Hematopoietic multipotent progenitor cell (in vitro differentiated cells): Measurements from ENCODE around the gene TMEM218. TPM values are rescaled to one million over a fixed set of nuclear protein-coding genes. Genes with fewer than 3 reads are reported as not detected.

Experiments
- DNase-seq, 3 donors: peaks; one replicate each; pipeline ENCODE4 v3.0.0-alpha.2; 2011 to 2015; ENCODE audit warnings: low read depth in 2 of 3, low spot score in 2 of 3
- total RNA-seq: library from RNA; depleted of rRNA; stranded (reverse); fragments of >200 nt; gene quantifications from one replicate; pipeline ENCODE4 v1.2.3, GENCODE V29; 2012

TMEM218 gene
- total RNA-seq, 1 donor: 38.2 TPM

DNA sequence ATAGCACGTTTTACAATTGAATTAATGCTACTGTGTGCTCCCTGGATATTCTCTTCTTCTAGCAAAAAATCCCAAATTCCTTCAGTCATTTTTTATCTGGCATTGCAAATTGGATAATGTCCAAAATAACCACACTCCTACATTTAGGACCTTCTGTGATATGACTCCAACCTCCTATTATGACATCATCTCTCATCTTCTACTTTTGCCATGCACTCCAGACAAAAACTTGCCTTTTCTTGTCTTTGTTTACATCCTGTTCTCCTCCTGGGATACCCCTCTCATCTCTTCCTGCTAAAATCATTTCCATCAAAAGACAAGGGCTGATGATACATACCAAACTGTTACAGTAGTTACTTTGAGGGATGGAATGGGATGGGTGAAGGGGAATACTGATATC, 20.6 kb upstream of the TMEM218 start:
- no peak for DNase-seq

DNA sequence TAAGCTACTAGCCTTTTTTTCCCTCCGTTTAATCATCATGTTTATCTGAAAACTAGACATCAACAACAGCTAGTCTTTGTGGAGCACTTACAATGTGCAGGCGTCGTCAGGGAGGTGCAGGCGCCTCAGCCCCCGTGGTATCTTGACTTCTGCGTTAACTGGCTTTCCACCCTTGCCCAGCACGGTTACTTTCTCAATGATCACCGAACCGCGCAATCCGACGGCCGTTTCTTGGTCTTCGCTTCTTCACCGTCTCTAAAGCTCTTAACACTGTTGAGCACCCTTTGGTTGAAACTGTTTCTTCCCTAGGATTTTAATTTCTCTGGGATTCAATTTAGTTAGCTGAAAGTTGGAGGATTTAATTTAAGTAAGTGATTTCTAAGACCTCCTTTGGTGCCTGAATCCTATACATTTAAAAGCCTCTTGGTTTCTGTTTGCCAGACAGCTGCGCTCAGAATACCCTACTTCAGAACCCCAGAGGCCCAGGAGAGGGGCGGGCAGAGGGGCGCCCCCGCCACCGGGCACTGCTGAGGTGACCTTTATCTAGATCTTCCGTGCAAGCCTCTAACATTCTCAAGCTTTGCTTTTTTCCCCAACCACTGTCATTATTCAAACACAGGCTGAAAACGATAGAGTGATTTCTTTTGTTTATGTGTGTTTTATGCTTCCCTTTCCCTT, 18.0 kb upstream of the TMEM218 start:
- no peak for DNase-seq

DNA sequence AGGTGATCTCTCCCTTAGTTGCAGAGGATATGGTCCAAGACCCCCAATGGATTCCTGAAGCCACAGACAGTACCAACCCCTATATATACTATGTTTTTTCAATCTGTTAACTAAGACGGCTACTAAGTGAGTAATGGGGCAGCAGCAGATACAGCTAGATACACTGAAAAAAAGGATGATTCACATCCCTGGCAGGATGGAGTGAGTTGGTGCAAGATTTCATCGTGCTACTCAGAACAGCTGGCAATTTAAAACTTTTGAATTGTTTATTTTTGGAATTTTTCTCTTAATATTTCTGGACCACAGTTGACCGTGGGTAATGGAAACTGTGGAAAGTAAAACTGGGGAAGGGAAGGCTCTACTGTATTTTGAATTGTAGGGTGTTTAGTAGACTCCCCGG, 17.0 kb upstream of the TMEM218 start:
- DNase-seq: no peak

DNA sequence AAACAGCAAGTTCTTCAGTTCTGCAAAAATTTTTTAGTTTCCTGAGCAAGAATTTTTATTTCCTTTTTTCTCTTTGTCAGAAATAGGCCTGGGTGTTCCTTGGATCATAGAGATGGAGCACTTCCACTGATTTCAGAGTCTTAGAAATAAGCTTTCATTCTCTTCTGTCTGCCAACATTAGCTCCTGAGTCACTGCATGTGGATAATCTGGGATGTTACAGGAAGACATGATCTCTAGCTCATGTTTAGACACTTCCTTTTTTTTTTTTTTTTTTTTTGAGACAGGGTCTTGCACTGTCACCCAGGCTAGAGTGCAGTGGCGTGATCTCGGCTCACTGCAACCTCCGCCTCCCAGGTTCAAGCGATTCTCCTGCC, 13.2 kb upstream of the TMEM218 start:
- peak in 1 of 3 donors; percentile 16 for DNase-seq

DNA sequence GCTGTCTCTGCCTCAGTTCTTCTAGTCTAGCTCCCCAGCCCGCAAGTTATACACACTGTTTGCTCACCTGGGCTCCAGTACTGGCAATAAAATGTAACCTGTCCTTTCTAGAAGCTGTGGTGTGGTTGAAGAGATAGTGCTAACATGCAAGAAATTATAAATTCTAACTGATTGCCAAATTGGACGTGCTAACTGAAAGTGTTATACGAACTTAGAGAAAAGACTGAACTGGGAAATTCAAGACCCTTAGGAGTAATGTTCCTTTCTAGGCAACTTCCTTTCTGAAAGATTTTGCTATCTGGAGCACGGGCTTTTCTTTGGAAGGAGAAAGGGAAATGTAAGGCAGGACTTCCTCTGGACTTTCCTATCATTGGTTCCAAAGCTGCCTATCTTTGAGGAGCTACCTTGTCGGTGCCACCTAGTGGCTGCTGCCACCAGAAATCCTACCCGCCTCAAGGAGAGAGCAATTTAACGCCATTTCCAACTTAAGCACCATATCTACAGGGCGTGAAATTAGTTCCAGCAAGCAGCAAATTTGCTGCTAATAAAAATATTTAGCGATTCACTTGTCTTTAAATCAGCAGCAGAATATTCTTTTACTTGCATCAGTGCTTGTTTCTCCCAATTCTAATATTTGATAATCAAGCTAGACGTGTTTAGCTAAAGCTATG, 12.7 kb upstream of the TMEM218 start:
- peak in 1 of 3 donors; percentile 33 for DNase-seq

DNA sequence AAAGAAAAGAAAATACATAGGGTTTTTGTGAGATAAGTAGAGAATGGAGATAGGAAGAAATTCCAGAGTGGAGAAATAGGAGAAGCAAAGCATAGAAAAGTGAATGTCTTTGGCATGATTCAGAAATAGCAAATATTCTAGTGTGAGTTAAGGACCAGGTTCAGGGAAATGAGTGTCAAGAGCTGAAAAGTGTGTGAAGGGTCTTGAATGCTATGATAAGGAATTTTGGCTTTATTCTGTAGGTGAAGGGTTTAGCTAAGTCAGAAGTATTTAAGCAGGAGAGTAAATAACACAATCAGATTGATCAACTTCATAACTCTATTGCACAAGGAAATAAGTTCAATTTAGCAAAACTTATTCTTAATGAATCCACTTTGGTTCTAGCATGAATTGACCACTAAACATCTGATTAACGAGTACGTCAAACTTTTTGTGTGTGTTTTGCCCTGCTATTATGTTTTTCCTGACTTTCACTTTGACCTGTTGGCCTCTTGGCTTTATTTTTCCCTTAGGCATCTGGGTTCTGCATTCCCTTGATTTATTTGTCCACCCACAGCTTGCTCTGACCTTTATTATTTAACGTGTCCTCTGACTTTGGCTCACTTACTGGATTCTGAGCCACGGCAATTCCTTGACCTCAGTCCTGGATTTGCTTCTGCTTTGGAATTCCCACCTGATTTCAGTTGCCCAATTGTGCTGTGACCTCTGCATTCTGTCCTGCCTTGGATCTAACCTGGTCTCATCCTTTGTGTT, 11.9 kb upstream of the TMEM218 start:
- DNase-seq: no peak

DNA sequence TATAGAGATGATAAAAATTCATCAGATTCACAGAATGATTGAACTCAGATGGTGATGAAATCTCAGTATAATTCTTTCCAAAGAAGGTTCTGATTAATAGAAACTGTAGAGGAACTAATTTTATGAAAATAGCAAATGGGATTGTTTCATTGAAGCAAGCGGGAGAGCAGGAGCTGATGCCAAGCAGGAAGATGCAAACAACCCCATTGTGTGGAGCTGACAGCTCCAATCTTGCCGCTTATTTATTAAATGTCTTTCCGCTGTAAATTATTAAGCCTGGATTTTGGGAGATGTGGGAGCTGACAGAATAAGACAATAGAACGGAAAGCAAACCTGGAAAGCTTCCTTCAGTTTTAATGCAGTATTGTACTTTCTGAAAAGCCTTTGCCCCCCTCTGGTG, 6.0 kb upstream of the TMEM218 start:
- DNase-seq: no peak

DNA sequence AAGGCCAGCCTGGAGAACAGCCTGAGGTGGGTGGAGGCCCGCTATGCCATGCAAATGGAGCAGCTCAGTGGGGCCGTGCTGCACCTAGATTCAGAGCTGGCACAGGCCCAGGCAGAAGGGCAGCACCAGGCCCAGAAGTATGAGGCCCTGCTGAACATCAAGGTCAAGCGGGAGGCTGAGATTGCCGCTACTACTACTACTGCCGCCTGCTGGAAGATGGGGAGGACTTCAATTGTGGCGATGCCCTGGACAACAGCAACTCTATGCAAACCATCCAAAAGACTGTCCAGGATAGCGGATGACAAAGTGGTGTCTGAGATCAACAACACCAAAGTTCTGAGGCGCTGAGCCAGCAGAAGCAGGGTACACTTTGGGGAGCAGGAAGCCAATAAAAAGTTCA, 3.1 kb upstream of the TMEM218 start:
- DNase-seq: no peak

DNA sequence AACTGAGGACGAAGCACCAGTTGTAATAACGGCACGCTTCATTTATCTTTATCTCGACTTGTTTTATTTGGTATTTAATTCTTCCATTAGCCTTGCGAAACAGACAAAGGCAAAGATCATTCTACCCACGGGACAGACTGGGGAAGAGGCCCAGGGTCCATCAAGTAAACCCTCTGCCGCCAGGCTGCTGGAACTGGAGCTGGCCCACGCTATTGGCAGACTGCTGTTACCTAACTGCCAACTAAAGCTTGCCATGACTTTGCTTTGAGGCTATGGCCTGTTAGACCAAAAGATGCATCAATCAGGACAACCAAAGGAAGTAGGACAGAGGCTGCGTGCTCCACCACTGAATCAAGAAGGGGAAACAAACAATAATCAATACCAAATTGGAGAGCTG, 780 bp upstream of the TMEM218 start:
- DNase-seq: no peak

DNA sequence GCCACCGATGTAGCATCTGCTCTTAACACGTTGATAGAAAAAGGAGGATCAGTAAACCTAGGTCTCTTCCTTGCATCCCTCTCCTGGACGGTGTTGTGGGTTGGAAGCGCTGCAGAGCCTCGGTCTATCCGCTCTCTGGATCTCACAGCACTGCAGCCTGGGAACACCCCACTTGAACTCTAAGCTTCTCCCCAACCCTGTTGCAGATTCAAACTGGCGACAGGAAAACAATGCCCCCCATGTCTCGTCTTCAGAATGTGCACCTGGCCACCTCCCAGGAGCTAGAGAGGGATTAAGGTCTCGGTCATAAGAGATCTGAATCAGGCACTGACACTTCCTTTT, 454 bp downstream of the TMEM218 start:
- peak in 1 of 3 donors; percentile 40 for DNase-seq

DNA sequence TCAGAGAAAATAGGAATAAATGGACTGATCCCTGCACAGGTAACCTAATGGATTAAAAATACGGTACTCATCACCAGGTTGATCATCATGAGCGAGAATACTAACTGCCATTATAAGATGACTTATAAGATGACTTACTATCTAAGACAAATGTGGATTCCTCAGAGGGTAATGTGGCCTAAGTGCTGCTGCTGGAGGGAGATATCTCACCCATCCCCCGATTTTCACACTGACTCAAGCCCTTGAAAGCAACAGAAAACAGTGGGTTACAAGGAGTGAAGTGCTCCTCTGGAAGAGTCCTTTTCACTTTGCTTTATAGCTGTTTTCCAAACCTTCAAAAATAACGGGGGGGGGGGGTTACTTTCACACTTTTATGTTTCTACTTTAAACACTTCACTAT, 920 bp downstream of the TMEM218 start:
- DNase-seq: no peak

DNA sequence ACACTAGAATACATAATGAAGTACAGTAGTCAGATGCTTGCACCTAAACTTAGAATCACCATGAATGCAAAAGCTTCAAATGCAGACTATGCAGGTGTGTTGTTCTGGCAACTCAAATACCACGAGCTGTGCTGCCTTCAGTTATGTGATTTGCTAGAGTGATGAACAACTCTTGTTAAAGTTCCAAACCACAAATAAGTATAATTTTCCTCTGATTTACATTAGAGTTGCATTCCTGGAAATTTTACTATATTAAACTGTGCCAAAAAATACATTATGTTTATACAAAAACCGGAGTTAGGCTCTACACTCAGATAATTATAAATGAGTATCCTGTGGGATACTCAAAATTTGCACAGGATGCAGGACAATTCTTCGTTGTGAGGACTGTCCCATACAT, 3.0 kb downstream of the TMEM218 start:
- no peak for DNase-seq

DNA sequence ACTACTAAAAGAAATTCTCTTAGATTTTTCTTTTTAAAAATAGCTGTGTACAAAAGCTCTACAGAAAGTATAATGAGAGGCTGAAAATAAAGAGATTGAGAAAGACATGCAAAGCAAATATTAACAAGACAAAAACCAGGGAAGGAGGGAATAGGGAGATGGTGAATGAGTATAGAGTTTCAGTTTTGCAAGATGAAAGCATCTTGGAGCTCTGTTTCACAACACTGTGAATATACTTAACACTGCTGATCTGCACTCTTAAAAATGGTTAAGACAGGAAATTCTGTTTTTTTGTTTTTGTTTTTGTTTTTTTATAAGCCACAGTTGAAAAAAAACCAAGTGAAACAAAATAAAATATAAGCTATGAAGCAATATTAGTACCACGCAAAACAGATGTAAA, 5.5 kb downstream of the TMEM218 start:
- no peak for DNase-seq

DNA sequence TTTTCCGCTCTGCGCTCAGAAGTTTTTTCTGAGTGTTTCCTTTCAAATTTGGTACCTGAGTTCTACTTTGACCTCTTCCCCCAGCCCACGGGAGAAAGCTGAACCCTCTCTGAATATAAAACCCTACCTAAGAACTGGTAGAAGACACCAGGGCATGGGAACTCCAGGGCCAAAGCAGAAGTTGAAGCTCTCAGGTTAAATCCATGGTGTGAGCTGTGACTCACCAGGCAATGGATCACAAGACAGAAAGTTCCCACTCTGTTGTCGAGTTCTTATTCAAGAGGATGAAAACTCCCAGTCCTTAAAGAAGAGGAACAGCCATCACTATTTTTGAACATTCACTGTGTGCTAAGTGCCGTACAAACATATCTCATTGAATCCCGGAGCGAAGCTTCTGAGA, 8.9 kb downstream of the TMEM218 start:
- no peak for DNase-seq

DNA sequence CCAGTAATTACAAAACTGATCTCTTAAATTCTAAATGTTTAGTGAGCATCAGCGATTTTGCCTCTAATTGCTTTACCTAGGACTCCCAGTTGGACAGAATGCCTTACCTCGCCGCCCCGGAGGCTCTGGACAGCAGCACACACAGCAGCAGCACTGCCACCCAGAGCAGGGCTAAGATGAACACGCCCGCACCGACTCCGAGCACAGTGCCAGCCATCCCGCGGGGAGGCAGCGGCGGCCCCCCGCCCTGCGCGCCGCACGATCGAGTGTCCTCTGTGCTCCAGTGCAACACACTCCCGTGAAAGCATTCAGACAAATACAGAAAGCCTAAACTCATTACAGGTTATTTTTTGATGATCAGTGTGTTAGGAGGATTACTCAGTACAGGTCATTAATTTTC, 9.4 kb downstream of the TMEM218 start:
- DNase-seq: no peak

DNA sequence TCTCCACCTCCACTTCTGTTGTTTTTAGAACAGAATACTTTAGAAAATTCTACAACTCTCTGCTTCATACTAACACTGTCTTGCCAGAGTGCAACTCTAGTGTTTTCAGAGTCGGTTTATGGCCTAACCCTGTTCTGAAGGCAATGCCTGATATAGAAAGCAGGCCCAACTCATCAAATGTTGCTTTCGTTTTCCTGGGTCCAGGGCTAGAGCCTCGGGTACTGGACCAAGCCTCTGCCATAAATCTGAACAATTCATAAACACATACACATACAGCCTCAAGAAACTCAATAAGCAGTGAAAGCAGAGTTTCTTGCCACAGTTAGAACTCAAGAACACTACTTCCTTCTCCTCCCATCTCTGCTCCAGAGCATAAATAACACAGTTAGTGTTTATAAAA, 9.8 kb downstream of the TMEM218 start:
- no peak for DNase-seq

DNA sequence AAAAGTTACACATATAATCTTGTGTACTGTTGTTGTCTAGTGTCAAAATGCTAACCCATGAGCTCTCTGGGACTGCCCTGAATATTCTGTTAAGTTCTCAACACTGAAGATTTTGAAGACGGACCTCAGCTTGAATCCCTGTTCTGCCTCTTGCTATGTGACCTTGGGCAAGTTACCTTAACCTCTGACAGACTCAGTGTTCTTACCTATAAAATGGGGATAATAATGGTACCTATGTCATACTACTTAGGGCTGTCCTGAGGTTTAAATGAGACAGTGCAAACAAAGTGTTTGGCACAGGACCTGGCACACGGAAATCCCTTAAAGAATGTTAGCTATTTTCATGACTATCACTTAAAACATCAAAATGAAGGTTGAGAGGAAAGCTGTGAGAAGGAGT, 11.3 kb downstream of the TMEM218 start:
- no peak for DNase-seq

DNA sequence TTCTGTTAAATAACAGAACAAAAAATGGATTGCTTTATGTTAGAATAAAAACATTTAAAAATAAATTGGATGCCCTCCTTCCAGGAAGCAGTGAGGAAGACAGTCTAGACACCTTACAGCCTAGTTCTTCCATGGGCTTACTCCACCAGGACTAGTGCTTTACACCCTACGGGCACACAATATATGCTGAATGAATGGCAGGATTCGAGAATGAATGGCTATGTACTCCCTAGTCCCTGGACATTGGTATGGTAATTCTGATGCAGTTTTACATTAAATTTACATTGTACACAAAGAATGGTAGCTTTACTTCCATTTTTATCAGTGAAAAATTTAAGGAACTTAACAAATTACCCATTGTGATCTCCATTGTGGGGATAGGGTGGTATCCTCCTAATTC, 16.7 kb downstream of the TMEM218 start:
- no peak for DNase-seq

DNA sequence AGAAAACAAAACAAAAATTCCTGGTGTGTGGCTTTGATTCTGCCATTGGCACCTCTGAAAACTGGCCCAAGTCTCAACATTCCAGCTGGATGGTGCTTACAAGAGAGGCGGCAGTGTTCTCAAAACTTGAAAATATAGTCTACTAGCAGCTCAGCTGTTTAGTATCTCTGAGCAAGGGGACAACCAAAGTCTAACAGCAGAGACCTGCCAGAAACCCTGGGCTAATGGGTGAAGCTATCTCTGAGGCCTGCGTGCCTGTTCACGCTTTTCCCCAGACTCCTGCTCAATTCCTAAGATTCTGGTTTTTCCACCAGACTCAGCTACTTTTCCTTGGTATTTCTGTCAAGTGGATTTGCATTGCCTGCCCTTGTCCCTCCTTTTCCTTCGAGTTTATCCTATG, 17.9 kb downstream of the TMEM218 start:
- DNase-seq: no peak

DNA sequence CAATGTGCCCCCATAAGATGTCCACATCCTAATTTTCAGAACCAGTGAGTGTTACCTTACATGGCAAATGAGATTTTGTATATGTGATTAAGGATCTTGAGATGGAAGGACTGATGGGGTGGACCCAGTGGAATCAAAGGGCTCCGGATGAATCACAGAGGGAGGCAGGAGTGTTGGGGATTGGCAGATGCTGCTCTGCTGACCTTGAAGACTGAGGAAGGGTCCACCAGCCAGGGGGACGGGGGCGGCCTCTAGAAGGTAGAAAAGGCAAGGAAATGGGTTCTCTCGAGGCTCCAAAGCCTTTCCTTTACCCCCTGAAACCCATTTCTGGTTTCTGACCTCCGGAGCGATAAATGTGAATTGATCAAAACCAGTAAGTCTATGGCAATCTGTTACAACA, 18.8 kb downstream of the TMEM218 start:
- no peak for DNase-seq

DNA sequence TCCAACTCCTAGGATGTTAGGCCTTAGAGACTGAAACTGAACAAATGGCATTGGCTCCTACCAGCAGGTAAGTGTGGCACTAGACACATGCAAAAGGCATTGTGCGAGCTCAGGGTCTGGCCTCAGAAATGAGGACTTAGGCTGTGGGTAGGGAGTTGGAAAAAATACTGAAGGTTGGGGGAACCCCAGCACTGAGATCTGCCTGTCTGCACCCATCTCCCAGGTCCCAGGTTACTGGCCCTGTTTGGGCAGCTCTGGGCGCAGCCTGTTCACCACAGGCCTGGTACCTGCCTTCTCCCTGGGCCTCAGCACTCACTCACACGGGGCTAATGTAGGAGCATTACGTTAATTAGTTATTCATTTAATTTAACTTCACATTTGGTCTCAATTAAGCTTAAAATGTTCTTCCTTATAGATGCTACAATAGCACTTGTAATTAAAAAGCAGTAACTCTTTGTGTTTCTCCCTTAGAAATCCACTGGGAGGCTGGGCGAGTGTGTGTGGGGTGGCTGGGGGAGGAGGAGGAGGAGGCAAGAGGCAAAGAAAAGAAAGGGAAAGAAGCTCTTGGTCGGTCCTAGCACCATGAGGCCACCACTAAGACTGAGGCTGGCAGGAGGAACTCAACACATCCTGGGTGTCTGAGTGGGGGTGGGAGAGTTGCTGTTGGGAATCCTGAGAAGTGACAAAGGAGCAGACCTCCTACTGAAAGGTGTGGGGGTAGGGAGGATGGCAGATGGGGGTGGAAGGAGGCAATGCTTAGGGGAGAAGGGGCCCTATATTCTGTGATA, 19.4 kb downstream of the TMEM218 start:
- no peak for DNase-seq
